A549 (cell line): ENCODE data around the gene CLSTN2. TPM values are rescaled to one million over a fixed set of nuclear protein-coding genes. Genes with fewer than 3 reads are reported as not detected.

Experiments used
- ATAC-seq, 2 experiments: fragments of 200-7000 bp in 1 of 2; fragments of >200 bp in 1 of 2; cut with Nextera tagmentation in 1 of 2; cut with Tn5 transposase in 1 of 2; 3 replicates each; pipeline versions ENCODE4 v1.8.0 to v1.9.1; 2018 to 2020; ENCODE audit warnings: mild to moderate bottlenecking in 1 of 2, moderate library complexity in 1 of 2
- CTCF ChIA-PET: fragments of 300-600 bp; sonication (Branson Sonifier 250); formaldehyde crosslinking; extraction: SDS; loops from one replicate; lab custom pipeline; 2021; ENCODE audit warnings: antibody characterized with exemption, inconsistent platforms; lab: Yijun Ruan, JAX
- POLR2A ChIA-PET: fragments of 350-600 bp; formaldehyde crosslinking; extraction: SDS; loops from one replicate; lab custom pipeline; 2021; ENCODE audit warnings: antibody characterized with exemption, inconsistent platforms; lab: Yijun Ruan, JAX
- DNase-seq, 2 experiments: peaks; one replicate each; pipeline versions ENCODE4 v3.0.0 to v3.0.0-alpha.2; 2011 to 2016; ENCODE audit warnings: low read depth in 1 of 2, low spot score in 1 of 2
- FAIRE-seq: peaks from 2 replicates; lab custom pipeline; 2011; peaks lifted over from hg19 to GRCh38; lab: Jason Lieb, UNC
- H3K27ac ChIP-seq, 2 experiments: fragments of >200 bp; sonication (Bioruptor Twin); formaldehyde crosslinking; 3 replicates each; pipeline ENCODE4 v1.5.1; 2016 to 2017
- H3K4me1 ChIP-seq: fragments of >200 bp; sonication (Bioruptor Twin); formaldehyde crosslinking; 3 replicates; pipeline ENCODE4 v1.6.1; 2016
- H3K4me2 ChIP-seq: fragments of >200 bp; sonication (Bioruptor Twin); formaldehyde crosslinking; 3 replicates; pipeline ENCODE4 v1.6.1; 2016
- H3K4me3 ChIP-seq: fragments of >200 bp; sonication (Bioruptor Twin); formaldehyde crosslinking; 3 replicates; pipeline ENCODE4 v1.5.1; 2016
- H3K9me3 ChIP-seq: fragments of >200 bp; sonication (Bioruptor Twin); formaldehyde crosslinking; 3 replicates; pipeline ENCODE4 v1.6.1; 2016
- ATOH8 ChIP-seq: fragments of 250-450 bp; sonication (Bioruptor Pico); IDR thresholded peaks from 2 replicates; pipeline ENCODE4 v1.5.0; 2020; ENCODE audit warnings: low read depth, mild to moderate bottlenecking, moderate library complexity
- BHLHE40 ChIP-seq: IDR thresholded peaks from 2 replicates; pipeline ENCODE4 v1.6.1; 2012; ENCODE audit warnings: low read depth, low read length, inconsistent platforms
- ESRRA ChIP-seq: fragments of 150-350 bp; IDR thresholded peaks from 2 replicates; pipeline ENCODE4 v1.6.1; 2014; ENCODE audit warnings: mild to moderate bottlenecking, low read length, borderline replicate concordance
- HOXB5 ChIP-seq: fragments of 250-450 bp; sonication (Bioruptor Pico); IDR thresholded peaks from 2 replicates; pipeline ENCODE4 v1.5.0; 2020; ENCODE audit warnings: mild to moderate bottlenecking, moderate library complexity
- KDM1A ChIP-seq: fragments of 200-600 bp; sonication (generic); IDR thresholded peaks from 2 replicates; pipeline ENCODE4 v1.6.1; 2016; ENCODE audit warnings: low read depth, mild to moderate bottlenecking
- MAFK ChIP-seq: fragments of 450-650 bp; IDR thresholded peaks from 2 replicates; pipeline ENCODE4 v1.6.1; 2014; ENCODE audit not compliant: partially characterized antibody
- POLR2AphosphoS2 ChIP-seq: conservative IDR thresholded peaks from 2 replicates; pipeline ENCODE4 v1.6.1; 2012; ENCODE audit warnings: low read length, improper control_type of control experiment, inconsistent platforms
- RNF2 ChIP-seq: fragments of 200-600 bp; sonication (generic); IDR thresholded peaks from 2 replicates; pipeline ENCODE4 v1.6.1; 2016; ENCODE audit warnings: low read depth, mild to moderate bottlenecking, antibody characterized with exemption, moderate library complexity, borderline replicate concordance
- SMC3 ChIP-seq: fragments of >200 bp; sonication (Bioruptor Twin); formaldehyde crosslinking; IDR thresholded peaks from 3 replicates; pipeline ENCODE4 v1.6.1; 2018; ENCODE audit warnings: inconsistent platforms
- SREBF2 ChIP-seq: fragments of 450-650 bp; IDR thresholded peaks from 2 replicates; pipeline ENCODE4 v1.6.1; 2014; ENCODE audit warnings: mild to moderate bottlenecking, moderate library complexity
- ZSCAN20 ChIP-seq: fragments of 250-450 bp; sonication (Bioruptor Pico); IDR thresholded peaks from 2 replicates; pipeline ENCODE4 v1.8.0; 2022; ENCODE audit warnings: mild to moderate bottlenecking, moderate library complexity
- whole genome bisulfite sequencing: methylation state at CpG from one replicate; pipeline ENCODE4 v1.1.6; 2017; ENCODE audit errors: missing lambda C conversion rate; 5-methylcytosine and 5-hydroxymethylcytosine counted together
- polyA plus RNA-seq, 4 experiments: library from polyadenylated mRNA; depleted of rRNA in 3 of 4; stranded (reverse); fragments of >200 nt; fragmentation: RNase III in 1 of 4; extraction: RNeasy Plus Mini Kit Qiagen cat#74134 plus additional on column Dnase treatment in 1 of 4; gene quantifications; 2 replicates in 3 of 4; 3 replicates in 1 of 4; pipeline ENCODE4 v1.2.3, GENCODE V29; 2011 to 2017
- TF ChIP-seq, protein P1 (sequence below): fragments of 250-450 bp; sonication (Bioruptor Pico); IDR thresholded peaks from 2 replicates; pipeline ENCODE4 v1.5.0; 2021; ENCODE audit warnings: mild to moderate bottlenecking, moderate library complexity, borderline replicate concordance
- TF ChIP-seq, protein P2 (sequence below): IDR thresholded peaks from 2 replicates; pipeline ENCODE4 v1.6.1; 2012; ENCODE audit warnings: low read depth, borderline replicate concordance

CLSTN2 gene
- polyA plus RNA-seq, 2 of the 4 experiments (the other 2 are of a cell fraction), result 0.03 to 0.04 TPM

GRCh38 chr3:140180603-140181002 is 245.6 kb downstream of the CLSTN2 start (continued):
- TF ChIP-seq, protein P1, sequence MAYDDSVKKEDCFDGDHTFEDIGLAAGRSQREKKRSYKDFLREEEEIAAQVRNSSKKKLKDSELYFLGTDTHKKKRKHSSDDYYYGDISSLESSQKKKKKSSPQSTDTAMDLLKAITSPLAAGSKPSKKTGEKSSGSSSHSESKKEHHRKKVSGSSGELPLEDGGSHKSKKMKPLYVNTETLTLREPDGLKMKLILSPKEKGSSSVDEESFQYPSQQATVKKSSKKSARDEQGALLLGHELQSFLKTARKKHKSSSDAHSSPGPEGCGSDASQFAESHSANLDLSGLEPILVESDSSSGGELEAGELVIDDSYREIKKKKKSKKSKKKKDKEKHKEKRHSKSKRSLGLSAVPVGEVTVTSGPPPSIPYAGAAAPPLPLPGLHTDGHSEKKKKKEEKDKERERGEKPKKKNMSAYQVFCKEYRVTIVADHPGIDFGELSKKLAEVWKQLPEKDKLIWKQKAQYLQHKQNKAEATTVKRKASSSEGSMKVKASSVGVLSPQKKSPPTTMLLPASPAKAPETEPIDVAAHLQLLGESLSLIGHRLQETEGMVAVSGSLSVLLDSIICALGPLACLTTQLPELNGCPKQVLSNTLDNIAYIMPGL (CRISPR knock-in tag), result no peak
- TF ChIP-seq, all 56 proteins: peak for 0

GRCh38 chr3:140185375-140185774 is 250.4 kb downstream of the CLSTN2 start:
- no peak for FAIRE-seq
- CTCF ChIA-PET, result no interaction called here

GRCh38 chr3:140186421-140186920 is 251.5 kb downstream of the CLSTN2 start:
- no peak for TF ChIP-seq SMC3
- TF ChIP-seq, all 56 proteins: peak for 0
- Histone ChIP-seq H3K9me3 (no peaks in the 10 kb centered on the region), H3K27ac (no peak overlapping the region), H3K4me3 (no peak overlapping the region), H3K4me2 (no peak overlapping the region), H3K4me1 (no peaks in the 10 kb centered on the region)
- DNase-seq, result no peak
- POLR2A ChIA-PET, result no interaction called here
- no peak for ATAC-seq
- no peak for FAIRE-seq
- CTCF ChIA-PET, result no interaction called here

More at GRCh38 chr3:140185375-140185774, 250.4 kb downstream of the CLSTN2 start:
- H3K4me2 ChIP-seq, result no peak overlapping the region
- ATAC-seq (no peak), DNase-seq (no peak)
- H3K4me3 ChIP-seq, result no peak overlapping the region
- TF ChIP-seq HOXB5 (CRISPR knock-in tag) (no peak), RNF2 (no peak), MAFK (no peak), SREBF2 (no peak), ATOH8 (CRISPR knock-in tag) (no peak)
- no peaks in the 10 kb centered on the region for H3K9me3 ChIP-seq
- H3K4me1 ChIP-seq, result no peaks in the 10 kb centered on the region
- POLR2A ChIA-PET, result no interaction called here
- H3K27ac ChIP-seq, result no peak overlapping the region
- WGBS, result 34% methylated on average over 3 of the region's 4 CpGs

- Histone ChIP-seq H3K4me3 (no peak overlapping the region), H3K4me1 (no peaks in the 10 kb centered on the region), H3K9me3 (no peaks in the 10 kb centered on the region), H3K4me2 (no peak overlapping the region), H3K27ac (no peak overlapping the region)
- WGBS, result 0% methylated on average over 1 of the region's 1 CpG
- no peak for DNase-seq
- no peak for ATAC-seq
- CTCF ChIA-PET, result no interaction called here
- TF ChIP-seq, protein P2, sequence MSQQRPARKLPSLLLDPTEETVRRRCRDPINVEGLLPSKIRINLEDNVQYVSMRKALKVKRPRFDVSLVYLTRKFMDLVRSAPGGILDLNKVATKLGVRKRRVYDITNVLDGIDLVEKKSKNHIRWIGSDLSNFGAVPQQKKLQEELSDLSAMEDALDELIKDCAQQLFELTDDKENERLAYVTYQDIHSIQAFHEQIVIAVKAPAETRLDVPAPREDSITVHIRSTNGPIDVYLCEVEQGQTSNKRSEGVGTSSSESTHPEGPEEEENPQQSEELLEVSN, result no peak
- POLR2A ChIA-PET, result no interaction called here
- FAIRE-seq, result no peak
Observed at GRCh38 chr3:140187028-140187427, 252.0 kb downstream of the CLSTN2 start.

DNA sequence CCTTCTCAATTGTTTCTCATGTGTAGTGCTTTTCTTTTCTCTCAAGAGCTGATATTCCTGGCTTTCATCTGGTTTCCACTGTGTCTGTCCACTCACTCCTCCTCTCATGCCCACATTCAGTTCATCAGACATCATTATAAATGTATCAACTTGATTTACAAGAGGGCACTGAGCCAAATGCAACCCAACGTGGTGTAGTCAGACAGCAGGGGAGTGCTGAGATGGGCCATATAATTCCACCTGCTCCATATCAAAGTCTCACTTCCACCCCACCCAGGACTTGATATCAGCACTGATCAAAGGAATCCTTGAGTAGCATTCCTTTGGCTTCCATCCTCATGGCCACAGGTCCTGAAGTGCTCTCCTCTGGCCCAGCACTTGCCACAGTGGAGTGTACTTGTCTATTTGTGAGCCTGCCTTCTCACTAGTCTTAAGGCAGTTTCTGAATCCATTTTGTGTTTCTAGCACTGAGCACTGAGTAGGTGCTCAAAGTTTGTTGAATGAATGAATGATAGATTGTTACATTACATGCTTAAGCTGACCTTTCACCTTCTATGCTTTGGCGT is 252.8 kb downstream of the CLSTN2 start:
- Histone ChIP-seq H3K9me3 (no peaks in the 10 kb centered on the region), H3K4me2 (no peak overlapping the region), H3K4me3 (no peak overlapping the region), H3K27ac (no peak overlapping the region), H3K4me1 (no peaks in the 10 kb centered on the region)
- POLR2A ChIA-PET, result no interaction called here
- FAIRE-seq (no peak), DNase-seq (no peak), ATAC-seq (no peak)
- TF ChIP-seq ESRRA (no peak), POLR2AphosphoS2 (no peak), ZSCAN20 (CRISPR knock-in tag) (no peak), KDM1A (no peak), BHLHE40 (no peak)
- CTCF ChIA-PET, result no interaction called here
- WGBS, result 47% methylated on average over 2 of the region's 2 CpGs
